ENCODE results near the gene THRB.

Gene THRB

DNA sequence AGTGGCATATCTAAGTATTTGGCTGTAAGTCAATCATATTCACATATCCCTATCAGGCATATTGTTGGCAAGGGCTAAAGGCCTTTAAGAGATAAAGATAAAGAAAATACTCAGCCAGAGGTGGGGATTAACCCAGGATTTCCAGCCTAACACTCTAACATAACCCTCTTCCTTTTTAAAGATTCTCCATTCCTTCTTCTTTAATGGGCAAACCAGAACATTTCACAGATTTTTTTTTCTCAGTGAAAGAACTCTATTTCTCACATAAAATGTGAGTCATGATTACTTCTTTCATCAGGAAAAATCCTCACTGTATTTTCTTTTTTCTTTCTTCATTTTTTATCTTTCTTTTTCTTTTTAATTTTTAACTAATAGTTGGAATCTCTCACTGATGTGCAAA lies 349.2 kb downstream of the THRB start:
- no peak overlapping the region for H3K4me3 Mint-ChIP-seq
- no peaks in the 10 kb centered on the region for H3K4me1 Mint-ChIP-seq (ENCODE audit: low read depth)
- no peaks in the 10 kb centered on the region for H3K27me3 Mint-ChIP-seq (ENCODE audit: low read depth)
- no peaks in the 10 kb centered on the region for H3K36me3 Mint-ChIP-seq (ENCODE audit: low read depth)
- no peak for DNase-seq (ENCODE audit: low spot score)
- no peak overlapping the region for H3K27ac Mint-ChIP-seq
- no peaks in the 10 kb centered on the region for H3K9me3 Mint-ChIP-seq

- Mint-ChIP-seq H3K27ac (no peak overlapping the region), H3K9me3 (no peaks in the 10 kb centered on the region), H3K36me3 (ENCODE audit: low read depth) (no peaks in the 10 kb centered on the region), H3K4me3 (no peak overlapping the region), H3K27me3 (ENCODE audit: low read depth) (no peaks in the 10 kb centered on the region), H3K4me1 (ENCODE audit: low read depth) (no peaks in the 10 kb centered on the region)
- DNase-seq (ENCODE audit: low spot score), result no peak
These were observed 352.5 kb downstream of the THRB start for GRCh38 chr3:24142127-24142526.

DNA sequence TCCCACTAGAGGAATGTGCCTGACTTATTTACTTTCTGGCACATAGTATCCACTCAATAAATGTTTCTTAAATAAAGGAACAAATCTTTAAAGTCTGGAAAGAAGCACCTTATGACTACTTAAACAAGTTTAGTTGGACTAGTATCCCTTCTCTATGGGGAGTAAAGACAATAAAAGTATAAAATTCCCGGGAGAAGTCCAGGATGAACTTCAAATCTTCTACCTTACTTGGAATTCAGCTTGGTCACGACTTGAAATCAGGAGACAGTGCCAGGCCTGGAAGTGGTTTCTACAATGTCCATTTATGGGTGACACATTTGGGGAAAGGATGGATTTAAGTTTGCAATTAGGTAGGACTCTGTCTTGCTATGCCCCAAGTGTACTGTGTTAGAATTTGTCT lies 353.1 kb downstream of the THRB start:
- DNase-seq (ENCODE audit: low spot score), result no peak
- Mint-ChIP-seq H3K4me3 (no peak overlapping the region), H3K36me3 (ENCODE audit: low read depth) (no peaks in the 10 kb centered on the region), H3K27ac (no peak overlapping the region), H3K9me3 (no peaks in the 10 kb centered on the region), H3K27me3 (ENCODE audit: low read depth) (no peaks in the 10 kb centered on the region), H3K4me1 (ENCODE audit: low read depth) (no peaks in the 10 kb centered on the region)

- H3K9me3 Mint-ChIP-seq, result no peaks in the 10 kb centered on the region
- H3K4me1 Mint-ChIP-seq (ENCODE audit: low read depth), result no peaks in the 10 kb centered on the region
- no peak overlapping the region for H3K4me3 Mint-ChIP-seq
- DNase-seq (ENCODE audit: low spot score), result no peak
- H3K27me3 Mint-ChIP-seq (ENCODE audit: low read depth), result no peaks in the 10 kb centered on the region
- H3K27ac Mint-ChIP-seq, result no peak overlapping the region
- no peaks in the 10 kb centered on the region for H3K36me3 Mint-ChIP-seq (ENCODE audit: low read depth)
These were observed 354.9 kb downstream of the THRB start for GRCh38 chr3:24139463-24140412.

DNA sequence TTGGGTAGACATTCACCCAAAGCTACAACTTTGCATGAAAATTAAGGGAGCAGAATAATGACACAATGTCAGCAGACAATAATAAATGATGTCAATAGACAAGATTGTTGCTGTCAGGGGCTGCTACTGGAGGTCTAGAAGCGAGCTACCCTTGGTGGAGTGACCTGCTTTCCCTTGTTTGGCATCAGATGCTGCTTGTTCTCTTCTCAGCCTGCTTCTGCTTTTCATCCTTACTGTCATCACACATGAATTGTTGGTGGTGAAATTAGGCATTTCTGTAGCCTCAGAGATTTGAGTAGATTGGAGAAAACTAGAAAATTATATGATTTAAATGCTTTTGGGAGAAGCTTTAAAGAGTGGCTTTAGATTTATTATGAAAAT lies 355.8 kb downstream of the THRB start:
- Mint-ChIP-seq H3K36me3 (ENCODE audit: low read depth) (no peaks in the 10 kb centered on the region), H3K9me3 (no peaks in the 10 kb centered on the region), H3K4me1 (ENCODE audit: low read depth) (no peaks in the 10 kb centered on the region), H3K4me3 (no peak overlapping the region), H3K27ac (no peak overlapping the region), H3K27me3 (ENCODE audit: low read depth) (no peaks in the 10 kb centered on the region)
- DNase-seq (ENCODE audit: low spot score), result no peak

GRCh38 chr3:24137958-24138875 lies 356.4 kb downstream of the THRB start:
- no peaks in the 10 kb centered on the region for H3K27me3 Mint-ChIP-seq (ENCODE audit: low read depth)
- no peaks in the 10 kb centered on the region for H3K4me1 Mint-ChIP-seq (ENCODE audit: low read depth)
- no peaks in the 10 kb centered on the region for H3K36me3 Mint-ChIP-seq (ENCODE audit: low read depth)
- no peaks in the 10 kb centered on the region for H3K9me3 Mint-ChIP-seq
- DNase-seq (ENCODE audit: low spot score), result no peak
- H3K27ac Mint-ChIP-seq, result no peak overlapping the region
- no peak overlapping the region for H3K4me3 Mint-ChIP-seq

GRCh38 chr3:24137334-24137733 lies 357.3 kb downstream of the THRB start:
- no peaks in the 10 kb centered on the region for H3K36me3 Mint-ChIP-seq (ENCODE audit: low read depth)
- H3K27ac Mint-ChIP-seq, result no peak overlapping the region
- DNase-seq (ENCODE audit: low spot score), result no peak
- no peaks in the 10 kb centered on the region for H3K27me3 Mint-ChIP-seq (ENCODE audit: low read depth)
- H3K4me1 Mint-ChIP-seq (ENCODE audit: low read depth), result no peaks in the 10 kb centered on the region
- H3K9me3 Mint-ChIP-seq, result no peaks in the 10 kb centered on the region
- H3K4me3 Mint-ChIP-seq, result no peak overlapping the region

GRCh38 chr3:24136624-24137310 lies 357.9 kb downstream of the THRB start:
- H3K4me1 Mint-ChIP-seq (ENCODE audit: low read depth), result no peaks in the 10 kb centered on the region
- H3K36me3 Mint-ChIP-seq (ENCODE audit: low read depth), result no peaks in the 10 kb centered on the region
- H3K4me3 Mint-ChIP-seq, result no peak overlapping the region
- no peaks in the 10 kb centered on the region for H3K27me3 Mint-ChIP-seq (ENCODE audit: low read depth)
- no peak overlapping the region for H3K27ac Mint-ChIP-seq
- no peaks in the 10 kb centered on the region for H3K9me3 Mint-ChIP-seq
- DNase-seq (ENCODE audit: low spot score), result no peak

- H3K4me1 Mint-ChIP-seq (ENCODE audit: low read depth), result no peaks in the 10 kb centered on the region
- no peaks in the 10 kb centered on the region for H3K9me3 Mint-ChIP-seq
- no peaks in the 10 kb centered on the region for H3K27me3 Mint-ChIP-seq (ENCODE audit: low read depth)
- no peak overlapping the region for H3K4me3 Mint-ChIP-seq
- no peak overlapping the region for H3K27ac Mint-ChIP-seq
- no peaks in the 10 kb centered on the region for H3K36me3 Mint-ChIP-seq (ENCODE audit: low read depth)
- DNase-seq (ENCODE audit: low spot score), result no peak
These were observed 359.4 kb downstream of the THRB start for GRCh38 chr3:24135280-24135679.

DNA sequence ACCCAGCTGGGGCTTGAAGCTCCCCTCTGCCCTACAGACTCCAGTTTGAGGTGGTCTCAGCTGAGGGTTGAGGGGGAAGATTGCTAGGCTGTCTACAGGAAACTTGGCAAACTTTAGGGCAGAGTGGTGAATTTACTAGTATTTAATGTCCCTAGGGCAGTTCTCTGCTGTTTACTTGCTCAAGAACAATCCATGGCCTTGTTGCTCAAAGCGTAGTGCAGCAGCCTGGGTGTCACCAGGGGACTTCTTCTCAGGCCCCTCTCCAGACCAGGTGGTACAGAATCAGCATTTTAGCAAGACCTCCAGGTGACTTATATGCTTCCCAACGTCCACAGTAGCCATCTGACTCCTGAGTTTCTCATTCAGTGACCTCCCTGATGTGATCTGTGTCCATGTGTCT lies 360.7 kb downstream of the THRB start:
- Mint-ChIP-seq H3K27ac (no peak overlapping the region), H3K4me3 (no peak overlapping the region), H3K9me3 (no peaks in the 10 kb centered on the region), H3K36me3 (ENCODE audit: low read depth) (no peaks in the 10 kb centered on the region), H3K4me1 (ENCODE audit: low read depth) (no peaks in the 10 kb centered on the region), H3K27me3 (ENCODE audit: low read depth) (no peaks in the 10 kb centered on the region)
- DNase-seq (ENCODE audit: low spot score), result no peak

DNA sequence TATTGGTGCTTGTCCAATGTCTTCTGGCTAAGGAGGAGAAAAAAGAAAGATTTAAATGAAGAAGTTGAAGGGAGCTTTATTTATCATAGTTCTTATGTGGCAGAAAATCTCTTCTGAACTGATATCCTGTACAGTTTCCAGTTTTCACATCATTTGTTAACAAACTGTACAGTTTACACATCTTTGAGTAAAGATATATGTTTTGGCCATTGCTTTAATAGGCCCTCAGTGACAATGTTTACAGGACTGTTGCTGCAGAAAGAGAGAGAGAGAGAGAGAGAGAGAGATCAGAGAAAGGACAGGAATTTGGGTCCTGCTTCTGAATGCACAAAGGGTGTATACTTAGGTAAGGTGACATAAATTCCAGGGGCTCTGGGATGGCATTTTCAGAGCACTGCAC lies 361.2 kb downstream of the THRB start:
- H3K27me3 Mint-ChIP-seq (ENCODE audit: low read depth), result no peaks in the 10 kb centered on the region
- H3K27ac Mint-ChIP-seq, result no peak overlapping the region
- H3K4me3 Mint-ChIP-seq, result no peak overlapping the region
- H3K4me1 Mint-ChIP-seq (ENCODE audit: low read depth), result no peaks in the 10 kb centered on the region
- H3K9me3 Mint-ChIP-seq, result no peaks in the 10 kb centered on the region
- DNase-seq (ENCODE audit: low spot score), result no peak
- no peaks in the 10 kb centered on the region for H3K36me3 Mint-ChIP-seq (ENCODE audit: low read depth)

DNA sequence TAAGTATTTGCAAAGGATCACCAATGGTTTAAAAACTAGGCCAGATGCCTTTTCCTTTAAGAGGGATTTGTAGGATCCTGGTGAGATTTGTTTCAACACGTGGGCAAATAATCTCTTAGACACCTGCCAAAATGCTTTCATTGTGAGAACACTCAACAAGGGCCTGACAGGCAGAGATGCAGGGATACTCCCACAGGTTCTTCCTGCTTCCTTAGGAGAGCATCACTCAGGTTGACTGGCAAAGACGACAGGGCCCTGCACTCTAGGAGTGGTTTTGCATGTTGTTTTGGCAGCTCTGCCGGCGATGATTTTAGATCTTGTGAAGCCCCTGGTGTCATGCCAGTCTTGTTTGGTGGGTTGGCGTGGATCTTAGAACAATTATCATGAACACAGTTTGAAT lies 365.1 kb downstream of the THRB start:
- Mint-ChIP-seq H3K27me3 (ENCODE audit: low read depth) (no peaks in the 10 kb centered on the region), H3K4me1 (ENCODE audit: low read depth) (no peaks in the 10 kb centered on the region), H3K27ac (no peak overlapping the region), H3K36me3 (ENCODE audit: low read depth) (no peaks in the 10 kb centered on the region), H3K9me3 (no peaks in the 10 kb centered on the region), H3K4me3 (no peak overlapping the region)
- no peak for DNase-seq (ENCODE audit: low spot score)

DNA sequence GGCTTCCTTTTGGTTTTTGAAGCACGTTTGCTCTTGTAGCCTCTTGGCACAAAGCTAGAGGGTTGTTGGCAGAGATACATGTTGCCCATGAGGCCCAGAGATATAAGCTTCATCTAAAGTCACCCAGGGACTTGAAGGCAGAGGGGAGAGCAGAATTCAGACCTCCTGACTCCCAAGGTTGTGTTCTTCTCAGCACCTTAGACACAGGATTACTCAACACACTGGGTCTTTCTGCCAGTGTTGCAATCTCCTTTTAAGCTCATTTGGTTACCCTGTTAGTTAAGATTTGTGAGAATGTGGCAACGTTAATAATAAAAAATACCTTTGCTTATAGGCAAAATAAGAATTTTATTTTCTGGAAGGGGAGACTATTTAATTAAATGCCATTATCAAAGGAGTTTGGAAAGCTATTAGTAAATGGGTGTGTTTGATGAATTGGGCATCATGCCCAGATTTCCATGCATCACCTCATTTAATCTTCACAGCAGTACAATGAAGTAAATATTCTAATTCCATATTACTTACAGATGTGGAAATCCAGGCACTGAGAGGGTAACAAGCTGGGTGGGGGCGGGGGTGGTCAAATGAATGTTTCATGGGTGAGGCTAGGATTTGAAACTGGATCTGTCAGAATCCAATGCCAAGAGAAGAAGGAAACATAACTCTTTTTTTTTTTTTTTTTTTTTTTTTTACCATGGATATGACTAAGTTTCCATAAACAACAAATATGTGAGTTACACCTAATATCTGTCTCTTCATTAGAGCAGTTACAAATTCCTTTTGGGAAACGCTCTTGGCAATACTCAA lies 366.2 kb downstream of the THRB start:
- H3K4me3 Mint-ChIP-seq, result no peak overlapping the region
- no peak overlapping the region for H3K27ac Mint-ChIP-seq
- no peaks in the 10 kb centered on the region for H3K27me3 Mint-ChIP-seq (ENCODE audit: low read depth)
- no peak for DNase-seq (ENCODE audit: low spot score)
- no peaks in the 10 kb centered on the region for H3K36me3 Mint-ChIP-seq (ENCODE audit: low read depth)
- H3K4me1 Mint-ChIP-seq (ENCODE audit: low read depth), result no peaks in the 10 kb centered on the region
- no peaks in the 10 kb centered on the region for H3K9me3 Mint-ChIP-seq
